HepG2 (cell line): ENCODE data around the gene CNPY1. TPM values are rescaled to one million over a fixed set of nuclear protein-coding genes. Genes with fewer than 3 reads are reported as not detected.

ENCODE experiments used
- ATAC-seq: fragments of 200-7000 bp; cut with Tn5 transposase; 3 replicates; pipeline ENCODE4 v1.9.1; 2020; ENCODE audit warnings: mild to moderate bottlenecking, moderate library complexity
- BruUV-seq: library from RNA; stranded (reverse); fragments of 400-500 nt; replicated peaks from 2 replicates; lab custom pipeline; 2021; lab: Mats Ljungman, UMichigan
- CTCF ChIA-PET: fragments of 300-600 bp; formaldehyde crosslinking; extraction: SDS; loops from one replicate; lab custom pipeline; 2021; ENCODE audit warnings: low total read pairs, inconsistent platforms, low intra/inter-chr PET ratio; lab: Yijun Ruan, JAX
- POLR2A ChIA-PET: fragments of 350-600 bp; sonication (Branson Sonifier 250); formaldehyde crosslinking; loops from one replicate; lab custom pipeline; 2020; ENCODE audit warnings: antibody characterized with exemption, inconsistent platforms; lab: Yijun Ruan, JAX
- DNase-seq: peaks from one replicate; pipeline ENCODE4 v3.0.0-alpha.2; 2015; ENCODE audit warnings: low spot score
- FAIRE-seq: peaks from 3 replicates; lab custom pipeline; 2011; peaks lifted over from hg19 to GRCh38; lab: Jason Lieb, UNC
- H2AFZ ChIP-seq: one replicate; pipeline ENCODE4 v1.6.1; 2011; ENCODE audit warnings: low read length, inconsistent platforms
- H3K27ac ChIP-seq: fragments of 300-600 bp; 3 replicates; pipeline ENCODE4 v1.8.0; 2011; ENCODE audit warnings: mixed run types, mild to moderate bottlenecking, mixed read lengths, low read length, inconsistent platforms; ENCODE audit not compliant: insufficient read depth; ENCODE audit errors: extremely low read length
- H3K27me3 ChIP-seq, 2 experiments: fragments of 200-600 bp in 1 of 2; 2 replicates in 1 of 2; 3 replicates in 1 of 2; pipeline versions ENCODE4 v1.6.0 to v1.8.0; 2011; ENCODE audit warnings: low read length in 2 of 2, mild to moderate bottlenecking in 2 of 2, moderate library complexity in 2 of 2, inconsistent platforms in 1 of 2; ENCODE audit not compliant: insufficient read depth in 2 of 2, control insufficient read depth in 1 of 2
- H3K36me3 ChIP-seq, 2 experiments: fragments of 200-600 bp in 1 of 2; replicated peaks in 1 of 2; 2 replicates in 1 of 2; 3 replicates in 1 of 2; pipeline versions ENCODE4 v1.5.1 to v1.8.0; 2011; ENCODE audit warnings: low read length in 2 of 2, inconsistent platforms in 1 of 2; ENCODE audit not compliant: insufficient read depth in 2 of 2, control insufficient read depth in 1 of 2
- H3K4me1 ChIP-seq: 2 replicates; pipeline ENCODE4 v1.5.1; 2012; ENCODE audit warnings: low read length, inconsistent platforms; ENCODE audit not compliant: insufficient read depth
- H3K4me2 ChIP-seq: 2 replicates; pipeline ENCODE4 v1.6.0; 2011; ENCODE audit warnings: low read depth, low read length, inconsistent platforms
- H3K4me3 ChIP-seq, 3 experiments: fragments of 200-600 bp in 1 of 3; sonication (generic), shearing (Covaris generic) in 1 of 3; replicated peaks in 1 of 3; 2 replicates each; pipeline ENCODE4 v1.5.1; 2011 to 2016; ENCODE audit warnings: low read length in 3 of 3, inconsistent platforms in 2 of 3, low read depth in 2 of 3, mild to moderate bottlenecking in 2 of 3, control low read depth in 1 of 3, mixed read lengths in 1 of 3; ENCODE audit not compliant: insufficient read depth in 1 of 3
- H3K79me2 ChIP-seq: one replicate; pipeline ENCODE4 v1.6.1; 2011; ENCODE audit warnings: low read length, inconsistent platforms; ENCODE audit not compliant: insufficient read depth
- H3K9ac ChIP-seq: 2 replicates; pipeline ENCODE4 v1.6.0; 2011; ENCODE audit warnings: mild to moderate bottlenecking, low read depth, low read length, inconsistent platforms; ENCODE audit not compliant: insufficient read depth
- H3K9me3 ChIP-seq: 2 replicates; pipeline ENCODE4 v1.5.1; 2012; ENCODE audit warnings: mild to moderate bottlenecking, low read length
- H4K20me1 ChIP-seq: 2 replicates; pipeline ENCODE4 v1.6.0; 2011; ENCODE audit warnings: inconsistent platforms, mild to moderate bottlenecking, low read length, moderate library complexity; ENCODE audit not compliant: insufficient read depth
- CENPT ChIP-seq: sonication (generic); formaldehyde crosslinking; IDR thresholded peaks from 2 replicates; pipeline ENCODE4 v1.8.0; 2022; ENCODE audit warnings: low read depth, mild to moderate bottlenecking, moderate library complexity, missing genetic modification reagents
- CREM ChIP-seq, 2 experiments: sonication (generic) in 1 of 2; formaldehyde crosslinking in 1 of 2; IDR thresholded peaks; 2 replicates each; pipeline versions ENCODE4 v1.4.0 to v1.6.1; 2016 to 2020; ENCODE audit warnings: antibody characterized with exemption in 1 of 2, mild to moderate bottlenecking in 1 of 2, missing genetic modification reagents in 1 of 2
- ETV6 ChIP-seq: sonication (generic); formaldehyde crosslinking; conservative IDR thresholded peaks from 2 replicates; pipeline ENCODE4 v1.4.0; 2020; ENCODE audit warnings: missing genetic modification reagents
- FLYWCH1 ChIP-seq: sonication (generic); formaldehyde crosslinking; IDR thresholded peaks from 2 replicates; pipeline ENCODE4 v1.8.1; 2023; ENCODE audit warnings: mild to moderate bottlenecking, missing genetic modification reagents
- FOSL1 ChIP-seq: sonication (generic); formaldehyde crosslinking; IDR thresholded peaks from 2 replicates; pipeline ENCODE4 v1.9.0; 2021; ENCODE audit warnings: missing genetic modification reagents, borderline replicate concordance
- JUNB ChIP-seq: sonication (generic); formaldehyde crosslinking; IDR thresholded peaks from 2 replicates; pipeline ENCODE4 v1.8.0; 2022; ENCODE audit warnings: missing genetic modification reagents, mild to moderate bottlenecking, borderline replicate concordance
- MYNN ChIP-seq: sonication (generic); formaldehyde crosslinking; IDR thresholded peaks from 2 replicates; pipeline ENCODE4 v1.4.0; 2020; ENCODE audit warnings: mild to moderate bottlenecking, low read depth, missing genetic modification reagents
- NCOA1 ChIP-seq: sonication (generic); formaldehyde crosslinking; IDR thresholded peaks from 2 replicates; pipeline ENCODE4 v1.9.0; 2021; ENCODE audit warnings: missing genetic modification reagents
- PHF8 ChIP-seq: sonication (generic); formaldehyde crosslinking; IDR thresholded peaks from 2 replicates; pipeline ENCODE4 v1.5.0; 2020; ENCODE audit warnings: missing genetic modification reagents
- SAFB2 ChIP-seq: sonication (generic); formaldehyde crosslinking; IDR thresholded peaks from 2 replicates; pipeline ENCODE4 v1.5.1; 2020; ENCODE audit warnings: missing genetic modification reagents, low read depth, mild to moderate bottlenecking, borderline replicate concordance
- SIN3B ChIP-seq: fragments of 150-350 bp; IDR thresholded peaks from 2 replicates; pipeline ENCODE4 v1.6.1; 2014; ENCODE audit warnings: low read length
- SIX4 ChIP-seq: sonication (generic); formaldehyde crosslinking; IDR thresholded peaks from 2 replicates; pipeline ENCODE4 v1.4.0; 2020; ENCODE audit warnings: missing genetic modification reagents
- SOX13 ChIP-seq, 3 experiments: fragments of 450-650 bp in 1 of 3; sonication (generic) in 1 of 3; formaldehyde crosslinking in 1 of 3; IDR thresholded peaks in 2 of 3; conservative IDR thresholded peaks in 1 of 3; 2 replicates each; pipeline versions ENCODE4 v1.5.0 to v1.6.1; 2016 to 2020; ENCODE audit warnings: antibody characterized with exemption in 1 of 3, mild to moderate bottlenecking in 1 of 3, missing compliant biosample characterization in 1 of 3, missing genetic modification reagents in 1 of 3, moderate library complexity in 1 of 3
- YEATS2 ChIP-seq: sonication (generic); formaldehyde crosslinking; IDR thresholded peaks from 2 replicates; pipeline ENCODE4 v1.4.0; 2020; ENCODE audit warnings: missing genetic modification reagents, borderline replicate concordance
- ZKSCAN8 ChIP-seq: IDR thresholded peaks from 2 replicates; pipeline ENCODE4 v1.6.1; 2016; ENCODE audit warnings: borderline replicate concordance, missing genetic modification reagents, missing compliant biosample characterization
- ZNF34 ChIP-seq: sonication (generic); formaldehyde crosslinking; IDR thresholded peaks from 2 replicates; pipeline ENCODE4 v1.4.0; 2020; ENCODE audit warnings: mild to moderate bottlenecking, missing genetic modification reagents, borderline replicate concordance
- ZNF558 ChIP-seq: sonication (generic); formaldehyde crosslinking; IDR thresholded peaks from 2 replicates; pipeline ENCODE4 v1.9.0; 2022; ENCODE audit warnings: mild to moderate bottlenecking, missing genetic modification reagents, borderline replicate concordance
- WGBS: methylation state at CpG from one replicate; pipeline ENCODE4 v1.1.6; 2017; ENCODE audit warnings: low lambda C conversion rate; 5-methylcytosine and 5-hydroxymethylcytosine counted together
- in situ Hi-C: cut with HindIII; loops from 2 replicates; pipeline ENCODE4 v1.10.0; 2017; ENCODE audit warnings: low pct_unique_long_range_greater_than_20kb; ENCODE audit not compliant: extremely low pct_ligation_motif_present
- intact Hi-C: fragments of 100-400 bp; cut with micrococcal nuclease; formaldehyde crosslinking; loops from one replicate; pipeline ENCODE4 v1.10.0; 2022; ENCODE audit not compliant: unreplicated experiment
- polyA plus RNA-seq, 8 experiments: library from polyadenylated mRNA; depleted of rRNA in 3 of 8; stranded (reverse) in 7 of 8; unstranded in 1 of 8; fragments of >200 nt; fragmentation: Illumina TruSeq in 4 of 8; extraction: Trizol in 4 of 8; gene quantifications; 2 replicates each; pipeline versions ENCODE4 v1.2.1 to v1.2.3, GENCODE V29; 2011 to 2016; ENCODE audit warnings: low read depth in 4 of 8, missing spikeins in 1 of 8, mixed read lengths in 1 of 8; ENCODE audit not compliant: insufficient read depth in 1 of 8
- total RNA-seq, 5 experiments: library from RNA; depleted of rRNA; stranded (reverse); fragments of >200 nt; fragmentation: Illumina TruSeq; extraction: Trizol; gene quantifications; 2 replicates each; pipeline ENCODE4 v1.2.3, GENCODE V29; 2016; ENCODE audit warnings: low read depth in 1 of 5
- TF ChIP-seq, protein P1 (sequence below): sonication (generic); formaldehyde crosslinking; IDR thresholded peaks from 2 replicates; pipeline ENCODE4 v1.4.0; 2020; ENCODE audit warnings: missing genetic modification reagents
- TF ChIP-seq, protein P2 (sequence below): IDR thresholded peaks from 2 replicates; pipeline ENCODE4 v1.6.1; 2016; ENCODE audit warnings: mild to moderate bottlenecking, missing biosample characterization, missing genetic modification reagents
- TF ChIP-seq, protein P3 (sequence below): sonication (generic); formaldehyde crosslinking; IDR thresholded peaks from 2 replicates; pipeline ENCODE4 v1.4.0; 2020; ENCODE audit warnings: missing genetic modification reagents

CNPY1 gene
- total and polyA plus RNA-seq, 2 of the 13 experiments (the other 11 are each of a cell fraction or from before 2014, with no cell fraction given), result not detected

DNA sequence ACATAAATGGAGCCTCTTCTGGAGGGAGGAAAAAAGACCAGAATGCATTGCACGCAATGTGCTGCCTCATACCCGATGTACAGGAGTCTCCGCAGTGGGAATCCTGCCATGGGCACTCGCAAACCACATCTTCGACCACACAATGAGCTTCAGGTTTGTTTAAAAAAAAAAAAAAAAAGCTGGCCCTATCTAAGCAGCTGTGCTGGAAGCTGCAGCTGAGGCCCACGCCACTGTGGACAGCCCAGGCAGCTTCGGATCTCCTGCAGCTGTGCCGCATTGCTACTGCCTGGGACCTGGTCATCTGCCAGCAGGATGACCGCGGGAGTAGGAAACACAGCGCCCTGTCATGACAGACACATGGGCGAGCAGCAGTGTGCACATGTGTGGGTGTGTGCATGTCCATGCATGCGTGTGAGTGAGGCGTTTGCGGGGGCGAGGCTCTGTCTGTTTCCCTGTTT lies 62.5 kb downstream of the CNPY1 start (continued):
- TF ChIP-seq MYNN (CRISPR knock-in tag), result no peak
- TF ChIP-seq ETV6 (CRISPR knock-in tag), result no peak
- no peak for TF ChIP-seq ZNF558
- TF ChIP-seq JUNB, result no peak
- no peak for TF ChIP-seq NCOA1 (CRISPR knock-in tag)
- TF ChIP-seq, all 625 proteins: peak for 0

DNA sequence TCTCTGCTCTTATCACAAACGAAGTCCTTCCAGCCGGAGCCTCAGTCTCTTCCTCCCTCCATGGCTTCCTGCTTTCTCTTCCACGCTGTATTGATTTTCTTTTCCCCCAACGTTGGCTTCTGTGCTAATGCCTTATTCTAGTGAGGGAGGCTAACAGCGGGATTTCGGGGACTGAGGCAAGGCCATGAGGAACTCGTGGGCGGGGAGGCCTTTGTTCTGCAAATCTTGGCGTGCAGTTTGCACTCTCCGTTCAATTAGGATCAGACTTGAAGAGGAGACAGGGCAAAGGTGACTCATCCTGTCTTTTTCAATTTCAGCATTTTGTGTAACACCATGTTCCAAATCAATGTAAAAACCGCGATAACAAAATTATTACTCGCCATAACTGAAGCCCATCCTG lies 63.1 kb downstream of the CNPY1 start:
- FAIRE-seq, result no peak
- POLR2A ChIA-PET, result no interaction called here
- Histone ChIP-seq H3K4me2 (no peak overlapping the region), H3K27ac (no peak overlapping the region), H3K27me3 (peaks cover 14 to 65% of the 10 kb centered on the region in 2 experiments), H4K20me1 (no peaks in the 10 kb centered on the region), H3K4me1 (no peaks in the 10 kb centered on the region), H3K4me3 (no peak overlapping the region), H3K9me3 (no peaks in the 10 kb centered on the region), H3K9ac (no peak overlapping the region), H2AFZ (no peak overlapping the region), H3K79me2 (no peaks in the 10 kb centered on the region), H3K36me3 (no peaks in the 10 kb centered on the region)
- no peak for ATAC-seq
- DNase-seq, result no peak
- no TSS peak for BruUV-seq
- in situ Hi-C loops, result no loop called here
- intact Hi-C loops, result no loop called here
- WGBS, result 32% methylated on average over 13 of the region's 13 CpGs
- CTCF ChIA-PET, result no interaction called here
- TF ChIP-seq ZNF34 (CRISPR knock-in tag), result no peak
- TF ChIP-seq FOSL1 (CRISPR knock-in tag), result no peak
- no peak for TF ChIP-seq SOX13 (IDR thresholded peaks at IDR 0.05)
- no peak for TF ChIP-seq SOX13 (CRISPR knock-in tag; conservative IDR thresholded peaks at IDR 0.05 in 1 of 2, IDR thresholded peaks at IDR 0.05 in 1 of 2)
- no peak for TF ChIP-seq PHF8 (CRISPR knock-in tag)
- TF ChIP-seq, protein P1, sequence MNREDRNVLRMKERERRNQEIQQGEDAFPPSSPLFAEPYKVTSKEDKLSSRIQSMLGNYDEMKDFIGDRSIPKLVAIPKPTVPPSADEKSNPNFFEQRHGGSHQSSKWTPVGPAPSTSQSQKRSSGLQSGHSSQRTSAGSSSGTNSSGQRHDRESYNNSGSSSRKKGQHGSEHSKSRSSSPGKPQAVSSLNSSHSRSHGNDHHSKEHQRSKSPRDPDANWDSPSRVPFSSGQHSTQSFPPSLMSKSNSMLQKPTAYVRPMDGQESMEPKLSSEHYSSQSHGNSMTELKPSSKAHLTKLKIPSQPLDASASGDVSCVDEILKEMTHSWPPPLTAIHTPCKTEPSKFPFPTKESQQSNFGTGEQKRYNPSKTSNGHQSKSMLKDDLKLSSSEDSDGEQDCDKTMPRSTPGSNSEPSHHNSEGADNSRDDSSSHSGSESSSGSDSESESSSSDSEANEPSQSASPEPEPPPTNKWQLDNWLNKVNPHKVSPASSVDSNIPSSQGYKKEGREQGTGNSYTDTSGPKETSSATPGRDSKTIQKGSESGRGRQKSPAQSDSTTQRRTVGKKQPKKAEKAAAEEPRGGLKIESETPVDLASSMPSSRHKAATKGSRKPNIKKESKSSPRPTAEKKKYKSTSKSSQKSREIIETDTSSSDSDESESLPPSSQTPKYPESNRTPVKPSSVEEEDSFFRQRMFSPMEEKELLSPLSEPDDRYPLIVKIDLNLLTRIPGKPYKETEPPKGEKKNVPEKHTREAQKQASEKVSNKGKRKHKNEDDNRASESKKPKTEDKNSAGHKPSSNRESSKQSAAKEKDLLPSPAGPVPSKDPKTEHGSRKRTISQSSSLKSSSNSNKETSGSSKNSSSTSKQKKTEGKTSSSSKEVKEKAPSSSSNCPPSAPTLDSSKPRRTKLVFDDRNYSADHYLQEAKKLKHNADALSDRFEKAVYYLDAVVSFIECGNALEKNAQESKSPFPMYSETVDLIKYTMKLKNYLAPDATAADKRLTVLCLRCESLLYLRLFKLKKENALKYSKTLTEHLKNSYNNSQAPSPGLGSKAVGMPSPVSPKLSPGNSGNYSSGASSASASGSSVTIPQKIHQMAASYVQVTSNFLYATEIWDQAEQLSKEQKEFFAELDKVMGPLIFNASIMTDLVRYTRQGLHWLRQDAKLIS, result no peak
- no peak for TF ChIP-seq SIX4 (CRISPR knock-in tag)
- TF ChIP-seq, protein P2, sequence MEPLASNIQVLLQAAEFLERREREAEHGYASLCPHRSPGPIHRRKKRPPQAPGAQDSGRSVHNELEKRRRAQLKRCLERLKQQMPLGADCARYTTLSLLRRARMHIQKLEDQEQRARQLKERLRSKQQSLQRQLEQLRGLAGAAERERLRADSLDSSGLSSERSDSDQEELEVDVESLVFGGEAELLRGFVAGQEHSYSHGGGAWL (CRISPR knock-in tag), result no peak
- TF ChIP-seq ZKSCAN8 (CRISPR knock-in tag), result no peak
- no peak for TF ChIP-seq CREM (IDR thresholded peaks at IDR 0.05)
- no peak for TF ChIP-seq CREM (CRISPR knock-in tag; IDR thresholded peaks at IDR 0.05)
- TF ChIP-seq YEATS2 (CRISPR knock-in tag), result no peak
- no peak for TF ChIP-seq SAFB2 (CRISPR knock-in tag)
- no peak for TF ChIP-seq CENPT (CRISPR knock-in tag)
- TF ChIP-seq SIN3B, result no peak
- no peak for TF ChIP-seq FLYWCH1 (CRISPR knock-in tag)
- TF ChIP-seq, protein P3, sequence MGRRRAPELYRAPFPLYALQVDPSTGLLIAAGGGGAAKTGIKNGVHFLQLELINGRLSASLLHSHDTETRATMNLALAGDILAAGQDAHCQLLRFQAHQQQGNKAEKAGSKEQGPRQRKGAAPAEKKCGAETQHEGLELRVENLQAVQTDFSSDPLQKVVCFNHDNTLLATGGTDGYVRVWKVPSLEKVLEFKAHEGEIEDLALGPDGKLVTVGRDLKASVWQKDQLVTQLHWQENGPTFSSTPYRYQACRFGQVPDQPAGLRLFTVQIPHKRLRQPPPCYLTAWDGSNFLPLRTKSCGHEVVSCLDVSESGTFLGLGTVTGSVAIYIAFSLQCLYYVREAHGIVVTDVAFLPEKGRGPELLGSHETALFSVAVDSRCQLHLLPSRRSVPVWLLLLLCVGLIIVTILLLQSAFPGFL (CRISPR knock-in tag), result no peak
